Measurements from ENCODE around the gene MYL5. TPM values are rescaled to one million over a fixed set of nuclear protein-coding genes. Genes with fewer than 3 reads are reported as not detected.

MYL5 gene
- total RNA-seq, 1 experiment from 2014 or later: 17.1 TPM

DNA sequence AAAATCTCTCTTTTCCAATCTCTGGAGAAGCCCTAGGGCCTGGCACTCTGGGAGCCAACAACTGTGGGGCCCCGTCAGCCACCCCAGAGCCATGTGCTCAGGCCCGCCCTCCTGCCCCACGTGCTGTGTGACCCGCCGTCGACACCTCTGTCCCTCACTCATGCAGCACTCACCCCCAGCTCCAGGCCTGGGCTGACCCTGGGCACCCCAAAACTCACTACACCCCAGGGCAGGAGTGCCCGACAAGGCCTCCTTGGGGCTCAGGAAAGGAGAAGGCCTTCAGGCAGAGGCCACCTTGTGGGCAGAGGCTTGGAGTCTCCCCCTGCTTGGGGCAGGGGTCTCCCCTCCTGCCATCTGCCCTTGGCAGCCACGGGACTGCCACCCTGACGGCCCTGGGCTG is 5.7 kb downstream of the MYL5 start:
- Histone ChIP-seq H3K9me3 (no peaks in the 10 kb centered on the region), H3K4me3 (ENCODE audit: low read depth, low read length) (no peak overlapping the region), H3K36me3 (ENCODE audit: control insufficient read depth, insufficient read depth, low read length) (no peaks in the 10 kb centered on the region), H3K27me3 (replicated peaks; ENCODE audit: control insufficient read depth, insufficient read depth, low read length) (no peaks in the 10 kb centered on the region), H3K4me1 (peaks cover 10% of the 10 kb centered on the region; the same call in 1 of the 2 replicates)
- Mint-ChIP-seq H3K27me3 (ENCODE audit: insufficient read depth, unreplicated experiment) (no peaks in the 10 kb centered on the region), H3K4me3 (ENCODE audit: unreplicated experiment) (peak overlapping the region; percentile 75), H3K27ac (ENCODE audit: unreplicated experiment) (no peak overlapping the region), H3K9me3 (ENCODE audit: unreplicated experiment) (no peaks in the 10 kb centered on the region), H3K36me3 (ENCODE audit: insufficient read depth, unreplicated experiment) (peaks cover 11% of the 10 kb centered on the region), H3K4me1 (ENCODE audit: low read depth, unreplicated experiment) (no peaks in the 10 kb centered on the region)
- CTCF ChIA-PET: no interaction called here
- DNase-seq: no peak
- TF ChIP-seq, protein P1, sequence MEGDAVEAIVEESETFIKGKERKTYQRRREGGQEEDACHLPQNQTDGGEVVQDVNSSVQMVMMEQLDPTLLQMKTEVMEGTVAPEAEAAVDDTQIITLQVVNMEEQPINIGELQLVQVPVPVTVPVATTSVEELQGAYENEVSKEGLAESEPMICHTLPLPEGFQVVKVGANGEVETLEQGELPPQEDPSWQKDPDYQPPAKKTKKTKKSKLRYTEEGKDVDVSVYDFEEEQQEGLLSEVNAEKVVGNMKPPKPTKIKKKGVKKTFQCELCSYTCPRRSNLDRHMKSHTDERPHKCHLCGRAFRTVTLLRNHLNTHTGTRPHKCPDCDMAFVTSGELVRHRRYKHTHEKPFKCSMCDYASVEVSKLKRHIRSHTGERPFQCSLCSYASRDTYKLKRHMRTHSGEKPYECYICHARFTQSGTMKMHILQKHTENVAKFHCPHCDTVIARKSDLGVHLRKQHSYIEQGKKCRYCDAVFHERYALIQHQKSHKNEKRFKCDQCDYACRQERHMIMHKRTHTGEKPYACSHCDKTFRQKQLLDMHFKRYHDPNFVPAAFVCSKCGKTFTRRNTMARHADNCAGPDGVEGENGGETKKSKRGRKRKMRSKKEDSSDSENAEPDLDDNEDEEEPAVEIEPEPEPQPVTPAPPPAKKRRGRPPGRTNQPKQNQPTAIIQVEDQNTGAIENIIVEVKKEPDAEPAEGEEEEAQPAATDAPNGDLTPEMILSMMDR (IDR thresholded peaks at IDR 0.05; ENCODE audit: insufficient read depth in 1 of 2, low read depth in 1 of 2, low read length in 1 of 2, severe bottlenecking in 1 of 2, unreplicated experiment in 1 of 2): no peak
- no TSS peak for BruUV-seq (replicated peaks)
- intact Hi-C loops (cut with micrococcal nuclease; ENCODE audit: unreplicated experiment): no loop called here
- POLR2A ChIA-PET: no interaction called here

DNA sequence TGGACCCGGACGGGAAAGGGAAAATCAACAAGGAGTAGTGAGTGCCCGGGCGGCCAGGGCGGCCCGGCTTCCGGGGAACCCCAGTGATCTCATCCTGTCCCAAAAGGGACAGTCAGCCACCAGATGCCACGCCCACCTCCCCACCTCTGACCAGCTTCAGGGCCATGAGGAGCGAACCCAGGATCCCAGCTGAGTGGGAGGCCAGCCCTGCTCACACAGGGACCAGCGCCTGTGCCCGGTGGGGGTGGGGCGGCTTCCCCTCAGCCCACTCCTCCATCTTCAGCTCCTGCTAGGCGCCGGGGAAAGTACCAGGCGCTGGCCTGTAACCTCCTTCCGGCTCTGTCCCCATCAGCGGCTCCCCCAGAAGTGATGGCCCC is 6.2 kb downstream of the MYL5 start:
- Histone ChIP-seq H3K36me3 (ENCODE audit: control insufficient read depth, insufficient read depth, low read length) (no peaks in the 10 kb centered on the region), H3K4me1 (peaks cover 10% of the 10 kb centered on the region; the same call in 1 of the 2 replicates), H3K9me3 (no peaks in the 10 kb centered on the region), H3K4me3 (ENCODE audit: low read depth, low read length) (peak overlapping the region; percentile 56; the same call in 1 of the 2 replicates), H3K27me3 (replicated peaks; ENCODE audit: control insufficient read depth, insufficient read depth, low read length) (no peaks in the 10 kb centered on the region)
- ChIA-PET POLR2A (no interaction called here), CTCF (no interaction called here)
- H3K4me1 Mint-ChIP-seq (ENCODE audit: low read depth, unreplicated experiment): no peaks in the 10 kb centered on the region
- TF ChIP-seq, protein P1 (IDR thresholded peaks at IDR 0.05; ENCODE audit: insufficient read depth in 1 of 2, low read depth in 1 of 2, low read length in 1 of 2, severe bottlenecking in 1 of 2, unreplicated experiment in 1 of 2): no peak
- no peaks in the 10 kb centered on the region for H3K9me3 Mint-ChIP-seq (ENCODE audit: unreplicated experiment)
- no peaks in the 10 kb centered on the region for H3K27me3 Mint-ChIP-seq (ENCODE audit: insufficient read depth, unreplicated experiment)
- DNase-seq: no peak
- peaks cover 11% of the 10 kb centered on the region for H3K36me3 Mint-ChIP-seq (ENCODE audit: insufficient read depth, unreplicated experiment)
- H3K27ac Mint-ChIP-seq (ENCODE audit: unreplicated experiment): no peak overlapping the region
- intact Hi-C loops (cut with micrococcal nuclease; ENCODE audit: unreplicated experiment): no loop called here
- no TSS peak for BruUV-seq (replicated peaks)
- peak overlapping the region; percentile 75 for H3K4me3 Mint-ChIP-seq (ENCODE audit: unreplicated experiment)

DNA sequence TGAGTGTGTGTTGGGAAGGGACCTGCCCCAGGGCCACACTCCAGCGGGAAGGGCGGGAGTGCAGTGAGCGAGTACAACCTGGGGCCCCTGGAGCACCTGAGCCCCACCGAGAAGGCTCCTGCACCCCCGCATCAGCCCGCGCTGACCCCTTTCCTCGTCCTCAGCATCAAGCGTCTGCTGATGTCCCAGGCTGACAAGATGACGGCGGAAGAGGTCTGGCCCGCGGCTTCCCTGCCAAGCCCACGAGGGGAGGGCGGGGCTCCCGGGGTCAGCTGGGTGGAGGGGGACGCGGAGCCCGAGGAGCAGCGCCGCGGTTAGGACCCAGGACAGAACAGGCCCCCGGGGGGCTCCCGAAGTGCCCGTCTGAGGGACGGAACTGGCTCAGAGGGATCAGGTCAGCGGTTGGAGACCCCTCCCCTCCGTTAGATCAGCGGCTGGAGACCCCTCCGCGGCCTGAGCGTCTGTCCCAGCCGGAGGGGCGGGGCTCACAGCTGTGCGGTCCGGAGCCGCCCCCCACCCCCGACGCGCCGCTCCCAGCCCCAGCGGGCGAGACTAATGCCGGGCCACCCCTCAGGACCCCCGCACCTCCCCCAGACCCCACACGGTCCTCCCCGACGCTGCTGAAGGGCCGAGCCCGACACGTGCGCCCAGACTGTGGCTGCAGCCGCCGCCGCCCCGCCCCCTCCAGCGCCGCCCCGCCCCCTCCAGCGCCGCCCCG is 6.7 kb downstream of the MYL5 start:
- Mint-ChIP-seq H3K27me3 (ENCODE audit: insufficient read depth, unreplicated experiment) (no peaks in the 10 kb centered on the region), H3K9me3 (ENCODE audit: unreplicated experiment) (no peaks in the 10 kb centered on the region), H3K4me1 (ENCODE audit: low read depth, unreplicated experiment) (no peaks in the 10 kb centered on the region), H3K36me3 (ENCODE audit: insufficient read depth, unreplicated experiment) (peaks cover 11% of the 10 kb centered on the region), H3K27ac (ENCODE audit: unreplicated experiment) (peak overlapping the region; percentile 70), H3K4me3 (ENCODE audit: unreplicated experiment) (peak overlapping the region; percentile 75)
- intact Hi-C loops (cut with micrococcal nuclease; ENCODE audit: unreplicated experiment): no loop called here
- Histone ChIP-seq H3K4me3 (ENCODE audit: low read depth, low read length) (peak overlapping the region; percentile 56), H3K36me3 (ENCODE audit: control insufficient read depth, insufficient read depth, low read length) (no peaks in the 10 kb centered on the region), H3K27me3 (replicated peaks; ENCODE audit: control insufficient read depth, insufficient read depth, low read length) (no peaks in the 10 kb centered on the region), H3K4me1 (peaks cover 10% of the 10 kb centered on the region; the same call in 1 of the 2 replicates), H3K9me3 (no peaks in the 10 kb centered on the region)
- peak; percentile 69 to 71 for DNase-seq
- CTCF ChIA-PET: no interaction called here
- POLR2A ChIA-PET: no interaction called here
- TF ChIP-seq, protein P1 (IDR thresholded peaks at IDR 0.05; ENCODE audit: insufficient read depth in 1 of 2, low read depth in 1 of 2, low read length in 1 of 2, severe bottlenecking in 1 of 2, unreplicated experiment in 1 of 2): no peak
- BruUV-seq (replicated peaks): no TSS peak

All from Caco-2 (cell line).